OCI-LY7 (cell line): Measurements from ENCODE around the gene ZFYVE28. TPM values are rescaled to one million over a fixed set of nuclear protein-coding genes. Genes with fewer than 3 reads are reported as not detected.

Source experiments
- BruUV-seq: library from RNA; stranded (reverse); fragments of 400-500 nt; replicated peaks from 2 replicates; lab custom pipeline; 2021; lab: Mats Ljungman, UMichigan
- CTCF ChIA-PET: fragments of 300-600 bp; sonication (Branson Sonifier 250); formaldehyde crosslinking; loops from one replicate; lab custom pipeline; 2022; ENCODE audit warnings: antibody characterized with exemption; ENCODE audit not compliant: unreplicated experiment; lab: Charles Lee
- POLR2A ChIA-PET: fragments of 300-600 bp; sonication (Branson Sonifier 250); formaldehyde crosslinking; loops from one replicate; lab custom pipeline; 2022; ENCODE audit warnings: antibody characterized with exemption; lab: Charles Lee
- DNase-seq: peaks from one replicate; pipeline ENCODE4 v3.0.0-alpha.2; 2015; ENCODE audit warnings: low spot score
- H2AFZ ChIP-seq: fragments of 200-600 bp; sonication (generic), shearing (Covaris generic); 2 replicates; pipeline ENCODE4 v1.6.1; 2014; ENCODE audit warnings: mild to moderate bottlenecking, antibody characterized with exemption, low read length, moderate library complexity
- H3K27ac ChIP-seq: fragments of 200-600 bp; sonication (generic); 2 replicates; pipeline ENCODE4 v1.5.1; 2014; ENCODE audit warnings: mixed run types, low read depth, mild to moderate bottlenecking, moderate library complexity, low read length, inconsistent platforms; ENCODE audit not compliant: poor library complexity, severe bottlenecking
- H3K36me3 ChIP-seq: fragments of 200-600 bp; sonication (generic); 2 replicates; pipeline ENCODE4 v1.6.1; 2014; ENCODE audit warnings: mild to moderate bottlenecking, antibody characterized with exemption, low read length, moderate library complexity, mixed read lengths; ENCODE audit not compliant: insufficient read depth
- H3K4me1 ChIP-seq: fragments of 200-600 bp; sonication (generic); 2 replicates; pipeline ENCODE4 v1.5.1; 2014; ENCODE audit warnings: mild to moderate bottlenecking, low read length; ENCODE audit not compliant: insufficient read depth, poor library complexity, severe bottlenecking
- H3K4me2 ChIP-seq: fragments of 200-600 bp; sonication (generic); 2 replicates; pipeline ENCODE4 v1.6.1; 2014; ENCODE audit warnings: mild to moderate bottlenecking, low read length
- H3K4me3 ChIP-seq: fragments of 200-600 bp; sonication (generic); 2 replicates; pipeline ENCODE4 v1.5.1; 2014; ENCODE audit warnings: mild to moderate bottlenecking, low read depth, low read length; ENCODE audit not compliant: poor library complexity, severe bottlenecking
- H3K79me2 ChIP-seq: fragments of 200-600 bp; sonication (generic); 2 replicates; pipeline ENCODE4 v1.6.1; 2016; ENCODE audit warnings: low read depth, mild to moderate bottlenecking, low read length, moderate library complexity, mixed read lengths; ENCODE audit not compliant: insufficient read depth
- H3K9me2 ChIP-seq: fragments of 200-600 bp; sonication (generic); 2 replicates; pipeline ENCODE4 v1.6.1; 2016; ENCODE audit warnings: mild to moderate bottlenecking, low read length, mixed read lengths; ENCODE audit not compliant: insufficient read depth
- H3K9me3 ChIP-seq: fragments of 200-600 bp; sonication (generic); 2 replicates; pipeline ENCODE4 v1.6.1; 2014; ENCODE audit warnings: mild to moderate bottlenecking, mixed run types, low read length, mixed read lengths
- H4K20me1 ChIP-seq: fragments of 200-600 bp; sonication (generic); 2 replicates; pipeline ENCODE4 v1.6.1; 2014; ENCODE audit warnings: mild to moderate bottlenecking, antibody characterized with exemption, low read length, moderate library complexity, mixed read lengths; ENCODE audit not compliant: insufficient read depth
- EZH2phosphoT487 ChIP-seq: fragments of 200-600 bp; sonication (generic); IDR thresholded peaks from 2 replicates; pipeline ENCODE4 v1.6.1; 2018; ENCODE audit warnings: low read depth, borderline replicate concordance, mild to moderate bottlenecking, mixed run types, antibody characterized with exemption, low read length, moderate library complexity, mixed read lengths
- intact Hi-C: fragments of 100-400 bp; cut with micrococcal nuclease; formaldehyde crosslinking; loops from one replicate; pipeline ENCODE4 v1.10.0; 2022; ENCODE audit not compliant: unreplicated experiment
- total RNA-seq, 2 experiments: library from RNA; depleted of rRNA in 1 of 2; stranded (reverse); fragments of >200 nt in 1 of 2; shearing (Covaris generic) in 1 of 2; gene quantifications; 2 replicates each; pipeline ENCODE4 v1.2.3, GENCODE V29; 2014 to 2022
- TF ChIP-seq, protein P1 (sequence below): fragments of 200-600 bp; sonication (generic); conservative IDR thresholded peaks from 2 replicates; pipeline ENCODE4 v1.5.1; 2014; ENCODE audit warnings: mild to moderate bottlenecking, antibody characterized with exemption, low read length, moderate library complexity, mixed read lengths

Gene ZFYVE28
- total RNA-seq, 2 experiments from 2014 or later = 0.32 TPM; not detected in 1

DNA sequence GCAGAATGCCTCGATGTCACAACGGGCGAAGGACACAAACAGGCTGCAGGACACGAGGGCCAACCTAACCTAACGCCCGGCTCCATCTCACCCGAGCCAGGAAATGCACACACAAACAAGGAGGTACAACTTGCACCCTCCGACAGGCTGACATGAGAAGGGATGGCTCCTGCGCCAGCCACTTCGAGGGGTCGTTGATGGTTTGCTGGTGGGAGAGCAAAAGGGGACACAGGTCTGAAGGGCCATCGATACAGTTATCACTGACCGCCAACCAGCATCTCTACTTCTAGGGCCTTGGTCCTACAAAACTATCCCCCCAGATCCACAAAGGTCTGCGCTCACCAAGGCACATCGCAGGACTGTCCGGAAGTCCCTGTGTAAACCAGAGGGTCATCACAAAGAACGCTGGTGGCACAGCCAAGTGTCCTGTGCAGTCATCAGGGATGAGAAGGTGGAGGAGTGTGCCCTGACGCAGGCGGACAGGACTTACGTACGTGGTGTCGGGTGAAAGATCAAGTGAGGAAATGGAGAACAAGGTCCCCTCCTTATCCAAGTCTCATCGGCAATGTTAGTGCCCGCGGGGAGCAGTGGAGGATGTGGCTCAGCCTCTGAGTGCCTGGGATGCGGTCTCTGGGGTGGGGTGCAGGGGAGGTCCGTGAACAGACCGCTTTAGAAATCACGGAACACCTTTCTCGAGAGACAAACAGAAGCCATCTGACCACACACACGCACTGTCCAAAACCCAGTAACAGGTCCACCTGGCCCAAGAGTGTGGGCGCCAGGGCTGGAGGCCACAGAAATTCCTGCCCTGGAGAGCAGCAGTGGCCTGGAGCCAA is 163.6 kb downstream of the ZFYVE28 start:
- intact Hi-C loops = no loop called here
- Histone ChIP-seq H4K20me1 (no peaks in the 10 kb centered on the region), H3K79me2 (no peaks in the 10 kb centered on the region), H3K27ac (no peak overlapping the region), H2AFZ (no peak overlapping the region), H3K4me3 (no peak overlapping the region), H3K9me3 (no peaks in the 10 kb centered on the region), H3K4me2 (no peak overlapping the region), H3K9me2 (no peaks in the 10 kb centered on the region), H3K36me3 (no peaks in the 10 kb centered on the region), H3K4me1 (no peaks in the 10 kb centered on the region)
- no TSS peak for BruUV-seq
- TF ChIP-seq, protein P1, sequence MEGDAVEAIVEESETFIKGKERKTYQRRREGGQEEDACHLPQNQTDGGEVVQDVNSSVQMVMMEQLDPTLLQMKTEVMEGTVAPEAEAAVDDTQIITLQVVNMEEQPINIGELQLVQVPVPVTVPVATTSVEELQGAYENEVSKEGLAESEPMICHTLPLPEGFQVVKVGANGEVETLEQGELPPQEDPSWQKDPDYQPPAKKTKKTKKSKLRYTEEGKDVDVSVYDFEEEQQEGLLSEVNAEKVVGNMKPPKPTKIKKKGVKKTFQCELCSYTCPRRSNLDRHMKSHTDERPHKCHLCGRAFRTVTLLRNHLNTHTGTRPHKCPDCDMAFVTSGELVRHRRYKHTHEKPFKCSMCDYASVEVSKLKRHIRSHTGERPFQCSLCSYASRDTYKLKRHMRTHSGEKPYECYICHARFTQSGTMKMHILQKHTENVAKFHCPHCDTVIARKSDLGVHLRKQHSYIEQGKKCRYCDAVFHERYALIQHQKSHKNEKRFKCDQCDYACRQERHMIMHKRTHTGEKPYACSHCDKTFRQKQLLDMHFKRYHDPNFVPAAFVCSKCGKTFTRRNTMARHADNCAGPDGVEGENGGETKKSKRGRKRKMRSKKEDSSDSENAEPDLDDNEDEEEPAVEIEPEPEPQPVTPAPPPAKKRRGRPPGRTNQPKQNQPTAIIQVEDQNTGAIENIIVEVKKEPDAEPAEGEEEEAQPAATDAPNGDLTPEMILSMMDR = no peak
- no peak for TF ChIP-seq EZH2phosphoT487
- ChIA-PET POLR2A (no interaction called here), CTCF (no interaction called here)
- DNase-seq = no peak

DNA sequence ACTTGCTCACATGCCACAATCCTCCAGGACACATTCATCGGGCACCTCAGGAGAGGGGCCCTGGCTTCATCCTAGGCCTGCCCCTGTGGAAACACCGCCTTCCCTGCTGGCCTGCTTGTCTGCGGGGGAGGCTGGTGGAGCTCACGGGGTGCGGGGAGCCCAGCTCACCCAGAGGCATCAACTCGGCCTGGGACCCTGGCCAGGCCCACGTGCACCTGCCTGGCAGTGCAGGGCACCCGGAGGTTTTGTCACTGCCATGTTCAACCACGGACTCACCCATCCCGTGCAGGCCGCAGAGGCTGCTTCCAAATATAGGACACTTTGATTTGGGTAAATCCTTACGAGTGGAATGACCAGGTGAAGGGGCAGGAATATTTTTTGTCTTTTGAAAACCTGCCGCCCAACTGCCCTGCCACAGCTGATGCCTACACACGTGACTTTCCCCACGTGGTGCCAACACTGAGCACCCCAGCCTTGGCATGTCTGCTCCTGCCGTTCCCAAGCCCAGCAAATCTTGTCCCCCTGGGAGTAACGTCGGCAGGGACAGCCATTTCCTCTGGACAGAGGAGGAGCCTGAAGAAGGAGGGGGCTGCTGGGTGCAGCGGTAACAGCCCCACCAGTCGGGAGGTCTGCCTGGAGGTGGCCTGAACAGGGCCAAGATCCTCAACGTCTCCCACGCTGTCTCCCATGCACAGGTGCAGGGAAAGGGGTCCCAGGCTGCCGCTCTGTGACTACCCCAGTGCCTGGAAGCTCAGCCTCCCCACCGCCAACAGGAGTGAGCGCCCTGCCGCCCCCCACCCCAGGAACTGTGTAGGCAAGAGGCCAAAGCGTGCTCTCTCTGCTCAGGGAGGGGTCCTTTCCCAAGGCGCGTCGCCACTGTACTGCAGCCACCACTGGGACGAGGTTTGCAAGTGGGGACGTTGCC is 165.0 kb downstream of the ZFYVE28 start:
- TF ChIP-seq, protein P1 = no peak
- no peak for TF ChIP-seq EZH2phosphoT487
- BruUV-seq = no TSS peak
- Histone ChIP-seq H3K9me3 (no peaks in the 10 kb centered on the region), H3K27ac (no peak overlapping the region), H3K4me2 (no peak overlapping the region), H4K20me1 (no peaks in the 10 kb centered on the region), H3K9me2 (no peaks in the 10 kb centered on the region), H2AFZ (no peak overlapping the region), H3K79me2 (no peaks in the 10 kb centered on the region), H3K4me1 (no peaks in the 10 kb centered on the region), H3K4me3 (no peak overlapping the region), H3K36me3 (no peaks in the 10 kb centered on the region)
- DNase-seq = no peak
- CTCF ChIA-PET = no interaction called here
- POLR2A ChIA-PET = no interaction called here
- intact Hi-C loops = no loop called here
